Endothelial cell (in vitro differentiated cells): ENCODE results near the gene RBPJL. TPM values are rescaled to one million over a fixed set of nuclear protein-coding genes. Genes with fewer than 3 reads are reported as not detected.

Experiments used
- DNase-seq: peaks from one replicate; pipeline ENCODE4 v3.0.0; 2021; ENCODE audit warnings: low spot score
- H3K27ac Mint-ChIP-seq: one replicate; pipeline ENCODE4 v1.8.0; 2021; ENCODE audit warnings: mixed read lengths, inconsistent platforms; ENCODE audit not compliant: unreplicated experiment
- H3K27me3 Mint-ChIP-seq: one replicate; pipeline ENCODE4 v1.8.0; 2021; ENCODE audit warnings: mild to moderate bottlenecking, moderate library complexity, mixed read lengths, inconsistent platforms; ENCODE audit not compliant: unreplicated experiment
- H3K36me3 Mint-ChIP-seq: one replicate; pipeline ENCODE4 v1.8.0; 2021; ENCODE audit warnings: mild to moderate bottlenecking, low read depth, mixed read lengths, inconsistent platforms; ENCODE audit not compliant: unreplicated experiment
- H3K4me1 Mint-ChIP-seq: one replicate; pipeline ENCODE4 v1.8.0; 2021; ENCODE audit warnings: mild to moderate bottlenecking, mixed read lengths, inconsistent platforms; ENCODE audit not compliant: unreplicated experiment
- H3K4me3 Mint-ChIP-seq: one replicate; pipeline ENCODE4 v1.8.0; 2021; ENCODE audit warnings: mild to moderate bottlenecking, mixed read lengths, inconsistent platforms; ENCODE audit not compliant: unreplicated experiment
- H3K9me3 Mint-ChIP-seq: one replicate; pipeline ENCODE4 v1.8.0; 2021; ENCODE audit warnings: mixed read lengths, inconsistent platforms; ENCODE audit not compliant: unreplicated experiment
- CTCF ChIP-seq: fragments of 200-600 bp; sonication (generic); IDR thresholded peaks from one replicate; pipeline ENCODE4 v1.5.0; 2021; ENCODE audit warnings: antibody characterized with exemption; ENCODE audit not compliant: unreplicated experiment
- total RNA-seq: library from RNA; stranded (reverse); fragmentation: NEBNext Ultra II Directional; extraction: Animal tissue kit (Norgen Biotek cat#: 25700); gene quantifications from one replicate; pipeline ENCODE4 v1.2.1, GENCODE V29; 2021; ENCODE audit not compliant: unreplicated experiment

Gene RBPJL
- total RNA-seq, 1 donor from 2014 or later = not detected

- Mint-ChIP-seq H3K27me3 (no peaks in the 10 kb centered on the region), H3K9me3 (no peaks in the 10 kb centered on the region), H3K36me3 (no peaks in the 10 kb centered on the region), H3K4me1 (peaks cover 6% of the 10 kb centered on the region), H3K27ac (no peak overlapping the region), H3K4me3 (no peak overlapping the region)
- DNase-seq = peak; percentile 89
- TF ChIP-seq CTCF = peak; percentile 98
Observed at GRCh38 chr20:45293041-45294002, 13.3 kb upstream of the RBPJL start.

DNA sequence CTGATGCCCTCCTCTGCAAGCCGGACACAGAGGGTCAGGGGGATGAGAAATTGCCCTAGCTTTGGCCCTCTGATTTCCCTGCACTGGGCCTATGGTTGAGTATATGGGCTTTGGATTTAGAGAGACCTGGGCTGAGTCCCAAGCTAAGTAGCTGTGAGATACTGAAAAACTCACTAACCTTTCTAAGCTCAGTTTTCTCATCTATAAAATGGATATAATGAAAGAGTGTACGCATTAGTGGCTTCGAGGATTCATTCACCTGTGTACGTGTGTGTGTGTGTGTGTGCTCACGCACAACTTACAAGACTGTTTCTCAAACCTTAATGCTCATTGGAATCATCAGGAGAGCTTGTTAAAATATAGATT is 12.7 kb upstream of the RBPJL start:
- Mint-ChIP-seq H3K9me3 (no peaks in the 10 kb centered on the region), H3K27me3 (no peaks in the 10 kb centered on the region), H3K36me3 (no peaks in the 10 kb centered on the region), H3K4me1 (peaks cover 6% of the 10 kb centered on the region), H3K27ac (no peak overlapping the region), H3K4me3 (no peak overlapping the region)
- no peak for DNase-seq
- peak; percentile 66 for TF ChIP-seq CTCF

DNA sequence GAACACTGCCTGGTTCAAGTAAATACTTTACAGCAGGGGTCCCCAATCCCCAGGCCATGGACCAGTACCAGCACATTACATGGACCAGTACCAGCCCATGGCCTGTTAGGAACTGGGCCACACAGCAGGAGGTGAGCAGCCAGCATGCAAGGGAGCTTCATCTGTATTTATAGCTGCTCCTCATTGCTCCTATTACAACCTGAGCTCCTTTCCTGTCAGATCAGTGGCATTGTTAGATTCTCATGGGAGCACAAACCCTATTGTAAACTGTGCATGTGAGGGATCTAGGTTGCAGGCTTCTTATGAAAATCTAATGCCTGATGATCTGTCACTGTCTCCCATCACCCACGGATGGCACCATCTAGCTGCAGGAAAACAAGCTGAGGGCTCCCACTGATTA is 12.0 kb upstream of the RBPJL start:
- DNase-seq = no peak

GRCh38 chr20:45297786-45298497 is 8.7 kb upstream of the RBPJL start:
- peaks cover 3% of the 10 kb centered on the region for H3K27me3 Mint-ChIP-seq
- TF ChIP-seq CTCF = no peak
- H3K36me3 Mint-ChIP-seq = no peaks in the 10 kb centered on the region
- H3K9me3 Mint-ChIP-seq = no peaks in the 10 kb centered on the region
- H3K4me1 Mint-ChIP-seq = no peaks in the 10 kb centered on the region
- no peak overlapping the region for H3K27ac Mint-ChIP-seq
- no peak overlapping the region for H3K4me3 Mint-ChIP-seq
- no peak for DNase-seq

More for the DNA sequence above, 12.0 kb upstream of the RBPJL start:
- no peak for TF ChIP-seq CTCF
- no peaks in the 10 kb centered on the region for H3K27me3 Mint-ChIP-seq
- no peak overlapping the region for H3K27ac Mint-ChIP-seq
- no peaks in the 10 kb centered on the region for H3K9me3 Mint-ChIP-seq
- H3K4me3 Mint-ChIP-seq = no peak overlapping the region
- no peaks in the 10 kb centered on the region for H3K36me3 Mint-ChIP-seq
- H3K4me1 Mint-ChIP-seq = peaks cover 6% of the 10 kb centered on the region

- DNase-seq = no peak
- no peaks in the 10 kb centered on the region for H3K4me1 Mint-ChIP-seq
- H3K36me3 Mint-ChIP-seq = no peaks in the 10 kb centered on the region
- no peak overlapping the region for H3K27ac Mint-ChIP-seq
- H3K9me3 Mint-ChIP-seq = no peaks in the 10 kb centered on the region
- no peak for TF ChIP-seq CTCF
- H3K27me3 Mint-ChIP-seq = peaks cover 9% of the 10 kb centered on the region
- no peak overlapping the region for H3K4me3 Mint-ChIP-seq
Observed at GRCh38 chr20:45299786-45300185, 6.9 kb upstream of the RBPJL start.
